Breast epithelium (tissue), 4 donors: ENCODE results near the gene NUAK2. TPM values are rescaled to one million over a fixed set of nuclear protein-coding genes. Genes with fewer than 3 reads are reported as not detected.
"Not testable (repeated sequence)": the region's sequence is repeated elsewhere in the genome, so short reads cannot be mapped to it uniquely, and the experiment has no call there.

Experiments
- DNase-seq, 2 donors: peaks; one replicate each; pipeline ENCODE4 v3.0.0-alpha.2; 2019; ENCODE audit warnings: low spot score in 2 of 2
- H3K27ac ChIP-seq, 2 donors: fragments of 200-600 bp; sonication (generic) in 1 of 2; one replicate each; pipeline ENCODE4 v1.5.1; 2016 to 2019; ENCODE audit warnings: mild to moderate bottlenecking in 1 of 2
- H3K27me3 ChIP-seq, 2 donors: fragments of 200-600 bp; sonication (generic) in 1 of 2; one replicate each; pipeline versions ENCODE4 v1.5.1 to v1.6.0; 2017 to 2019; ENCODE audit warnings: control low read depth in 1 of 2, mild to moderate bottlenecking in 1 of 2
- H3K36me3 ChIP-seq: fragments of 200-600 bp; one replicate; pipeline ENCODE4 v1.5.1; 2019
- H3K4me1 ChIP-seq, 2 donors: fragments of 200-600 bp; sonication (generic); one replicate each; pipeline ENCODE4 v1.5.1; 2016 to 2019; ENCODE audit warnings: control low read depth in 1 of 2
- H3K4me3 ChIP-seq, 3 donors: fragments of 200-600 bp; sonication (generic); 1 replicate in 2 of 3; 2 replicates in 1 of 3; pipeline ENCODE4 v1.5.1; 2016 to 2019; ENCODE audit warnings: mild to moderate bottlenecking in 3 of 3, moderate library complexity in 2 of 3
- H3K9me3 ChIP-seq, 2 donors: fragments of 200-600 bp; sonication (generic) in 1 of 2; one replicate each; pipeline ENCODE4 v1.5.1; 2016 to 2019; ENCODE audit warnings: control low read depth in 1 of 2
- POLR2A ChIP-seq: fragments of 450-650 bp; IDR thresholded peaks from one replicate; pipeline ENCODE4 v1.6.1; 2016; ENCODE audit warnings: antibody characterized with exemption, mild to moderate bottlenecking, moderate library complexity
- POLR2AphosphoS5 ChIP-seq, 3 donors: sonication (generic); formaldehyde crosslinking; IDR thresholded peaks; one replicate each; pipeline ENCODE4 v1.6.1; 2017; ENCODE audit warnings: antibody characterized with exemption in 3 of 3
- intact Hi-C: fragments of 100-400 bp; cut with DNase I; formaldehyde crosslinking; loops from one replicate; pipeline ENCODE4 v1.15.1; 2023; ENCODE audit warnings: low total_unique reads
- total RNA-seq, 3 donors: library from RNA; depleted of rRNA; stranded (reverse); fragments of >200 nt; gene quantifications; one replicate each; pipeline ENCODE4 v1.1.0, GENCODE V29; 2016
- TF ChIP-seq, protein P1 (sequence below), 3 donors: fragments of 450-650 bp; IDR thresholded peaks; one replicate each; pipeline ENCODE4 v1.5.1; 2016 to 2017; ENCODE audit warnings: antibody characterized with exemption in 3 of 3, mild to moderate bottlenecking in 3 of 3, moderate library complexity in 3 of 3

The NUAK2 gene
- total RNA-seq, 3 donors from 2014 or later, result 0.98 to 2.2 (median 1.1) TPM

DNA sequence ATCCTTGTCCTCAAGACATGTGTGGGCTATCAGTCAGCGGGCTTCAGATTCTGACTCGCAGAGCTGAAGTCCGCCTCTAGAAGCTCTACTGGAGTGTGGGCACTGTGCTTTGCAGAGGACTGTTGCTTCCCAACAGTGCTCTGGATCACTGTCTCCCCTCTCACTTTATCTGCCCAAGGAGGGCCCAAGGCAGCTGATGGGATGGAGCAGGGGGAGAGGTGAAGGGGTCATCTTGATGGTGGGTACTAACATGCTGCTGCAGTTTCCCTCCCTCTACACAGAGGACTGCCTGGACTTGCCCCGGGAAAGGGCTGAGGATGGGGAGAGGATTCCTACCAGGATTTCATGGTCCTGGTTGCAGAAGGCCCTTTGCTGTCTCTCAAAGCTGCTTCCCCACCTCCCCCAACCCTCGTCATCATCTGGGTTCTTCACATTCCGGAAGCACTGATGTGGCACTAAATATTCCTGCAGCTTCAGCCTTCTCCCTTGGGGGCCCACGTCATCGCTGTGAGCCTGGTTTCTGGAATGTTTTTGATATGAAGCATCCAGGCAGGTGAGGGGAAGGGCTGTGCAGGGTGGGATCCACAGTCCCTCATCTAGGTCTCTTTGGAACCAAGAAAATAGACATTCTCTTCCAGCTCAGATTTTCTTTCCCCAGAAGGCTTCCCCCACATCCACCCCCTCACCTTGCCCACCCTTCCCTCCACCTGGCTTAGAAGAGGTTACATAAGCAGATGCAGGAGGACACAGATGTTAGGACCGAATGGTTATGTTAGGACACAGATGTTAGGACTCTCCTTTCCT, 23.2 kb downstream of the NUAK2 start:
- H3K4me1 ChIP-seq, result no peaks in the 10 kb centered on the region
- DNase-seq, result no peak
- TF ChIP-seq POLR2AphosphoS5 (IDR thresholded peaks at IDR 0.05), result no peak
- no peak overlapping the region for H3K27ac ChIP-seq
- no peak overlapping the region for H3K4me3 ChIP-seq
- intact Hi-C loops, result loop anchor here (5.0 kb wide), 1 partner anchor 464 kb away; no protein-coding TSS in a partner anchor
- H3K27me3 ChIP-seq, result no peaks in the 10 kb centered on the region
- H3K9me3 ChIP-seq, result no peaks in the 10 kb centered on the region
- H3K36me3 ChIP-seq, result no peaks in the 10 kb centered on the region

DNA sequence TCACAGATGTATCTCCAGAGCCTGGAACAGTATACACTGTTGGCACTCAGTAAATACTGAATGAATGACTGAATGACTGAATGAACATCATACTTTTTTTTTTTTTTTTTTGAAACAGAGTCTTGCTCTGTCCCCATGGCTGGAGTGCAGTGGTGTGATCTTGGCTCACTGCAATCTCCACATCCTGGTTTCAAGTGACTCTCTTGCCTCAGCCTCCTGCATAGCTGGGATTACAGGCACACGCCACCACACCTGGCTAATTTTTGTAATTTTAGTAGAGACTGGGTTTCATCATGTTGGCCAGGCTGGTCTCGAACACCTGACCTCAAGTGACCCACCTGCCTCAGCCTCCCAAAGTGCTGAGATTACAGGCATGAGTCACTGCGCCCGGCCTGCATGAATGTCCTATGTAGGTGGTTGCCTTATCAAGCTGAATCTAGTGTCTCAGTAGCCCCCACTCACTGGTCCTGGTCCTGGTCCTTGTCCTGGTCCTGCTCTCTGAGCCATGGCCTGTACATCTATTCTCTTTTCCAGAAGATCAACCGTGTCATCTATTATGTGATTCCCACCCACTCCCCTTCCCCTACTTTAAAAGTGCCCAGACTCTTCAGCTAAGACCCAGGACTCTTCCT, 23.9 kb downstream of the NUAK2 start:
- H3K9me3 ChIP-seq, H3K27me3 ChIP-seq, H3K4me3 ChIP-seq, H3K36me3 ChIP-seq, DNase-seq, H3K4me1 ChIP-seq, H3K27ac ChIP-seq: not testable (repeated sequence)
- intact Hi-C loops, result loop anchor here (5.0 kb wide), 1 partner anchor 465 kb away; no protein-coding TSS in a partner anchor

DNA sequence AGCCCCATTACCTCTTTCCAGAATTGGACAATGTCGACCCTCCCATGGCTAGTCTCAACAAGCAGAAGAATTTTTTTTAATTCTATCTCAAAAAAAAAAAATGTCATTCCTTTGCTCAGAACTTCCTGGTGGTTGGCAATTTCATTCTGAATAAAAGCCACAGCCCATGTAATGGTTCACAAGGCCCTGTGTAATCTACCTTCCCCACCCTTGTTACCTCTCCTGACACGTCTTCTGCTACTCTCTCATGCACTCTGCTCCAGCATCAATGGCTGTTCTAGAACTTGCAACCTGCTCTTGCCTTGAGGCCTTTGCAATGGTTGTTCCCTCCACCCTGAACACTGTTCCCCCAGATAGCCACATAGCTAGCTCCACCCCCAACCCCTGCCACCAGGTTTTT, 25.4 kb downstream of the NUAK2 start:
- Histone ChIP-seq H3K36me3 (no peaks in the 10 kb centered on the region), H3K27me3 (no peaks in the 10 kb centered on the region), H3K27ac (no peak overlapping the region), H3K4me1 (no peaks in the 10 kb centered on the region), H3K9me3 (no peaks in the 10 kb centered on the region), H3K4me3 (no peak overlapping the region)
- intact Hi-C loops, result loop anchor here (5.0 kb wide), 1 partner anchor 466 kb away; no protein-coding TSS in a partner anchor
- TF ChIP-seq, protein P1, sequence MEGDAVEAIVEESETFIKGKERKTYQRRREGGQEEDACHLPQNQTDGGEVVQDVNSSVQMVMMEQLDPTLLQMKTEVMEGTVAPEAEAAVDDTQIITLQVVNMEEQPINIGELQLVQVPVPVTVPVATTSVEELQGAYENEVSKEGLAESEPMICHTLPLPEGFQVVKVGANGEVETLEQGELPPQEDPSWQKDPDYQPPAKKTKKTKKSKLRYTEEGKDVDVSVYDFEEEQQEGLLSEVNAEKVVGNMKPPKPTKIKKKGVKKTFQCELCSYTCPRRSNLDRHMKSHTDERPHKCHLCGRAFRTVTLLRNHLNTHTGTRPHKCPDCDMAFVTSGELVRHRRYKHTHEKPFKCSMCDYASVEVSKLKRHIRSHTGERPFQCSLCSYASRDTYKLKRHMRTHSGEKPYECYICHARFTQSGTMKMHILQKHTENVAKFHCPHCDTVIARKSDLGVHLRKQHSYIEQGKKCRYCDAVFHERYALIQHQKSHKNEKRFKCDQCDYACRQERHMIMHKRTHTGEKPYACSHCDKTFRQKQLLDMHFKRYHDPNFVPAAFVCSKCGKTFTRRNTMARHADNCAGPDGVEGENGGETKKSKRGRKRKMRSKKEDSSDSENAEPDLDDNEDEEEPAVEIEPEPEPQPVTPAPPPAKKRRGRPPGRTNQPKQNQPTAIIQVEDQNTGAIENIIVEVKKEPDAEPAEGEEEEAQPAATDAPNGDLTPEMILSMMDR (IDR thresholded peaks at IDR 0.05), result no peak
- TF ChIP-seq POLR2AphosphoS5 (IDR thresholded peaks at IDR 0.05), result no peak
- no peak for TF ChIP-seq POLR2A
- DNase-seq, result no peak

DNA sequence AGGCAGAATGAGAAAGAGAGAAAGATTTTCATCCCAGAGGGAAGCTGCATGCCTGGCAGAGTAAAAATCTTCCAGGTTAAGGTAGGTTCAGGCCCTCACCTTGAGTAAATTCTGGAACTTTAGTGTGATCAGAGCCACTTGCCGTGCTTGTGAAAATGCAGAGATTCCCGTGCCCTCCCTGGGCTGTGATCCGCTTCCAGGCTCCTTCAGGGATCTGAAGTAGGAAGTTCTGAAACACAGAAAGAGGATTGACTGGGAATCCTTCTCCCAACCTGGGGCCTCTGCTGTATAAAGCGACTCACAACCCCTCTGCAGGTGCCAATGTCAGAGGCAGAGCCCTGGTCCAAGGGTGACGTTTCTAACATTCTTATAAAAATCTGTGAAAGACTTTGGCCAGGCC, 26.6 kb downstream of the NUAK2 start:
- H3K36me3 ChIP-seq, result no peaks in the 10 kb centered on the region
- intact Hi-C loops, result loop anchor here (5.0 kb wide), 1 partner anchor 467 kb away; no protein-coding TSS in a partner anchor
- TF ChIP-seq POLR2AphosphoS5 (IDR thresholded peaks at IDR 0.05), result no peak
- TF ChIP-seq POLR2A, result no peak
- TF ChIP-seq, protein P1 (IDR thresholded peaks at IDR 0.05), result no peak
- H3K9me3 ChIP-seq, result no peaks in the 10 kb centered on the region
- no peak for DNase-seq
- H3K4me3 ChIP-seq, result no peak overlapping the region
- H3K27me3 ChIP-seq, result no peaks in the 10 kb centered on the region
- peak overlapping the region; percentile 14 to 64 for H3K27ac ChIP-seq
- H3K4me1 ChIP-seq, result no peaks in the 10 kb centered on the region

DNA sequence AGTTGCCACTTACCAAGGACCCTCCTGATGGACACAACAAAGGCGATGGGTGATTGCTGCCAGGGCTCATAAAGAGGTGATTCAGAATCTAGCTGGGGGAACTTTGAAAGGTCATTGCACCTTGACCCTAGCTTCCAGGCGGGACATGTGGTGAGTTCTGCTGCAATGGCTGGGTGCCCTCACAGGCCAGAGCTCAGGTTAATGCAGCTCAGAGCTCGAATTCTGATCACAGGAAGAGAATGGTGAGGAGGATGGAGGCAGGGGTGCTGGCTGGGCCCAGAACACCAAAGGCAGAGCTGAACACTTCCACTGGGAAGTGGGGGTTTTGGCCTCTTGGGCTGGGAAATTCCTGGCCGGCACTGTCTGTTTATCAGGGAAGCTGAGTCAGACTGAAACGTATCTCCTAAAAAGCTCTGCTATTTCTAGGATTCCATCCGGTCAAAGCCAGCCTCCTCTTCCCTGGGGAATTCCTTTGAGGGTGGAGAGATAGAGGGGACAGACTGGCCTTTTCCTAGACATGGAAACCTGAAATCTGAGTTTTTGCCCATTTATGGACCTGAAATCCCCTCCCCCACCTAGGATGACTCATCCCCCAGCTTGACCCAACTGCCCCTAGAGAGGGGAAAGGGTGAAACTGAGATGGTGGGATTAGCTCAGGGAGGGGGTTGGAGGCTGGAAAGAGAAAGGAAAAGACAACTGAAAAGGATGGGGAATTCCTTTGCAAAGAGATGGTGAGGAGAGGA, 27.2 kb downstream of the NUAK2 start:
- Histone ChIP-seq H3K4me1 (no peaks in the 10 kb centered on the region), H3K4me3 (no peak overlapping the region), H3K36me3 (no peaks in the 10 kb centered on the region), H3K27me3 (no peaks in the 10 kb centered on the region), H3K27ac (peak overlapping the region; percentile 14 to 64), H3K9me3 (no peaks in the 10 kb centered on the region)
- intact Hi-C loops, result no loop called here
- no peak for DNase-seq
- TF ChIP-seq POLR2AphosphoS5 (IDR thresholded peaks at IDR 0.05) (no peak), POLR2A (no peak)
- TF ChIP-seq, protein P1 (IDR thresholded peaks at IDR 0.05), result no peak
